GM15510 (cell line): Measurements from ENCODE around the gene SPTLC2.

Source experiments
- POLR2A ChIP-seq: IDR thresholded peaks from 3 replicates; pipeline ENCODE4 v1.6.1; 2011; ENCODE audit warnings: borderline replicate concordance; ENCODE audit not compliant: insufficient read length; ENCODE audit errors: extremely low read depth

The SPTLC2 gene, protein sequence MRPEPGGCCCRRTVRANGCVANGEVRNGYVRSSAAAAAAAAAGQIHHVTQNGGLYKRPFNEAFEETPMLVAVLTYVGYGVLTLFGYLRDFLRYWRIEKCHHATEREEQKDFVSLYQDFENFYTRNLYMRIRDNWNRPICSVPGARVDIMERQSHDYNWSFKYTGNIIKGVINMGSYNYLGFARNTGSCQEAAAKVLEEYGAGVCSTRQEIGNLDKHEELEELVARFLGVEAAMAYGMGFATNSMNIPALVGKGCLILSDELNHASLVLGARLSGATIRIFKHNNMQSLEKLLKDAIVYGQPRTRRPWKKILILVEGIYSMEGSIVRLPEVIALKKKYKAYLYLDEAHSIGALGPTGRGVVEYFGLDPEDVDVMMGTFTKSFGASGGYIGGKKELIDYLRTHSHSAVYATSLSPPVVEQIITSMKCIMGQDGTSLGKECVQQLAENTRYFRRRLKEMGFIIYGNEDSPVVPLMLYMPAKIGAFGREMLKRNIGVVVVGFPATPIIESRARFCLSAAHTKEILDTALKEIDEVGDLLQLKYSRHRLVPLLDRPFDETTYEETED

DNA sequence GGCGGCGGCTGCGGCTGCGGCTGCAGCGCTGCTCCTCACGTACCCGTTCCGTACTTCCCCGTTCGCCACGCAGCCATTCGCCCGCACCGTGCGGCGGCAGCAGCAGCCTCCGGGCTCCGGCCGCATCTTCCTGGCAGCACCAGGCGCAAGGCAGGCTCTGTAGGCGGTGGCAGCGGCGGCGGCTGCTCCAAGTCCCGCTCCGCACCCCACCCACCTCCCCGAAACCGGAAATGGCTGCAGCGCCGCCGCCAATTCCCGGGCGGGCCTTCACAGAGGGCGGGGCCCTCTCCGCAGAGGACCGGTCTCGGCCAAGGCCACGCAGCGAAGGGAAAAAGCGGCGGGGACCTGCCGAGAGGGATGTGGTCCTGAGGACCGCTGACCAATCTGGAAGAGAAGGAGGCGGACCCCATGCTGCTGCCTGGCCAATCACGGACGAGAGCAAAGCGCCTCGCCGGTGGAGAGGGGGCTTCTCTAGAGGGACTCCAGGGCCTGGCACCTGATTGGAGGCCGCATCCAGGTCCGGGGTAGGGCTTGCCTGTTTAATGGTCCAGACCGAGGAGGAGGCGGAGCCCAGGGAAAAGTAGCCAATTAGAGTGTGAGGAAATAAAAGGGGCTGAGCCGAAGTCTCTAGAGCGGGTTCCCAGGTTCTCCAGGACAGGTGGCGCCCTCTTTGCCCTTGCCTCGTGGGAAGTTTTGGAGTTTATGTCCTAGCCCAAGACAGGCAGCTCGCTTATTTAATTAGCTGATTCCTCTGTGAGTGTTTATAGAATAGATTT lies at the start of gene SPTLC2:
Gene SPTLC2 (minus strand): TSS at position 184 of the 776 bp plus-strand sequence. CDS start 58 bp downstream, at position 126.
- peak; percentile 85 for TF ChIP-seq POLR2A

DNA sequence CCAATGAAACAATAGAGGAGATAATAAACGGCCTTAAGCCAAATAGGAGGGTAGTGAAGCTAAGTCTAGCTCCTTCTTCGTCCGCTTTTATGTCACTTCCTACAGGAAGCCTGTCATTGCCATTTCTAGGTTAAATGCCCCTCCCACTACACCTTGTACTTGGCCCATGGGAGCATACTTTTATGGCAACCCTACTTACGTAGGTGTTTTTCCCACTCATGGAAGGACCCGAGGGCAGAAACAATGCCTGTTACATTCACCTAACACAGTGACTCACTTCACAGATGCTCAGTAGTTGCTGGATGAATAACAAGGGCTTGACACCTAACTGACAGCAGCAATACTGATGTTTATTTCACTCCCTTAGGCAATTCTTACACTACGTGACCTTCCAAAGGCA lies 46.9 kb upstream of the SPTLC2 start:
- TF ChIP-seq POLR2A: no peak

- TF ChIP-seq POLR2A: no peak
Observed at GRCh38 chr14:77660754-77661153, 44.3 kb upstream of the SPTLC2 start.

DNA sequence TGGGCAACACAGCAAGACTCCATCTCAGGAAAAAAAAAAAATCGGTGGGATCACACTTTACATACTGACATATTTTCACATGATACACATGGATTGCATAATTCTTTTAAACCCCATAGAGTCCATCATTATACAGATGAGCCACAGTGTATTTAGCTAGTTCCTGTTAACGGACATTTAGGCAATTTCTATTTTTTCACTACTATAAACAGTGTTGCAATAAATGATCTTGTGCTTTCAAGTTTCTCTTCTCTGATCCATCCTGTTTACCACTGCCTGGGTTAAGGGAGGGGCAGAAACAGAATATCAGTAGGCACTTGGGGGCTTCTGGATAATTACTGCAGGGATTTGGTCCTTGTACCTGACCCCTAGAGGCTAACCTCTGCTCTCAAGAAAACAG lies 43.4 kb upstream of the SPTLC2 start:
- no peak for TF ChIP-seq POLR2A

DNA sequence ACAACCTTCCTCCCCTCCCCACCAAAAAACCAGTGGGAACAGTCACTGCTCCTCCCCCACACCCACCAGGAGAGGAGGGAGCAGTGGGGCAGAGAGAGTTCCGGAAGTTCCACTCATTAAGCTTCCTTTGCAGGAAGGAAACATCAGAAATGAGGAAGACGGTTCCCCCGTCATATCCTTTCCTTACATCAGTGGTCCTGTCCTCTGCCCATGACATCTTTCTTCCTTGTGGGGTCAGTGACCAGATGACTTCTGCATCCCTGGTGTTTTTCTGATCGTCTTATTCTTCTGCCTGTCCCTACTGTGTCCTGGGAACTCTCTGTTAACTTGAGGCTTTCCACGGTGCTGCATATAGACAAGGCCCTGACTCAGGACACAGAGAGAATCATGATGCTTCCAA lies 40.8 kb upstream of the SPTLC2 start:
- no peak for TF ChIP-seq POLR2A

- TF ChIP-seq POLR2A: no peak
Observed at GRCh38 chr14:77654001-77654441, 37.6 kb upstream of the SPTLC2 start.

- no peak for TF ChIP-seq POLR2A
Observed at GRCh38 chr14:77649326-77649725, 32.9 kb upstream of the SPTLC2 start.

GRCh38 chr14:77648520-77649200 lies 32.2 kb upstream of the SPTLC2 start:
- no peak for TF ChIP-seq POLR2A

- no peak for TF ChIP-seq POLR2A
Observed at GRCh38 chr14:77647853-77648252, 31.4 kb upstream of the SPTLC2 start.

GRCh38 chr14:77646907-77647306 lies 30.5 kb upstream of the SPTLC2 start:
- TF ChIP-seq POLR2A: no peak

DNA sequence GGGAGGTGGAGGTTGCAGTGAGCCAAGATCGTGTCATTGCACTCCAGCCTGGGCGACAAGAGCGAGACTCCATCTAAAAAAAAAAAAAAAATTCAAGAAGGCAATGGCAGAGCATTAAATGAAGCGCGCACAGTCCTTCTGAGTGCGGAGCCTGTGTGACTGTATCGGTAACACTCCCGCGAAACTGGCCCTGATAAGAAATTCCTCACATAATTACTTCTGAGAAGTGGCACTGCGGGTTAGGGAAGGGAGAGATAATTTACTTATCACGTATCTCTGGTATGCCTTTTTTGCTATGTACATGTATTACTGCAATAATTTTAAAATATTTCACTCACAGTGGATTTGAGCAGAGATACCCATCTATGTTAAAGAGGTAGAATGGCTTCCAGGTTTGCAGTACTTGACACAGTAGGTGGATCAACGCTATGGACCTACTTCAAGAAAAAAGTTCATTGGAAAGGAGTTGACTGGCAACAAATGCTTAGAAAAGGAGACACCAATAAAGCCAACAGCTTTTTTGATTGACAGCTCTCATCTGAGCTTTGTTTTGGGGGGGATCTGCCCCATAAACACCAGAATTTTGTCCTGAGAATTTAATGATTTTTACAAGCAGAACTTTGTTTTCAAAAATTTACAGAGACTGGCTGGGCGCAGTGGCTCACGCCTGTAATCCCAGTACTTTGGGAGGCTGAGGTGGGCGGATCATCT lies 29.2 kb upstream of the SPTLC2 start:
- TF ChIP-seq POLR2A: no peak

- TF ChIP-seq POLR2A: no peak
Observed at GRCh38 chr14:77642407-77642806, 26.0 kb upstream of the SPTLC2 start.

GRCh38 chr14:77641534-77642341 lies 25.3 kb upstream of the SPTLC2 start:
- peak; percentile 47 for TF ChIP-seq POLR2A
